GOT3 (cell line): ENCODE measurements around the gene TSKS.
A peak's percentile ranks its signal among the peaks of the same experiment; 100 is the strongest.

ENCODE experiments used
- DNase-seq: peaks from one replicate; lab custom pipeline; 2025; ENCODE audit warnings: mixed read lengths; lab: John Stamatoyannopoulos, UW

TSKS gene

DNA sequence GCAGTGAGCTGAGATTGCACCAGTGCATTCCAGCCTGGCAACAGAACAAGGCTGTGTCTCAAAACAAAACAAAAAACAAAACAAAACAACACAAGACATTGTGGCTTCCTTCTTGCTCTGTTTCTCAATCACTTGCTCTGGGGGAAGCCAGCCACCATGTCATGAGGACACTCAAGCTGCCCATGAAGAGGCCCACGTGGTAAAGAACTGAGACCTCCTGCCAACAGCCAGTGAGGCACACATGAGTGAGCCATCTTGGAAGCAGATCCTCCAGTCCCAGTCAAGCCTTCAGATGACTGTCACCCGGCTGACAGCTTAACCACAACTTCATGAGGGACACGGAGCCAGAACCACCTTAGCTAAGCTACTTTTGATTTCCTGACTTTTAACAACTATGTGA lies 47.0 kb downstream of the TSKS start:
- no peak for DNase-seq

DNA sequence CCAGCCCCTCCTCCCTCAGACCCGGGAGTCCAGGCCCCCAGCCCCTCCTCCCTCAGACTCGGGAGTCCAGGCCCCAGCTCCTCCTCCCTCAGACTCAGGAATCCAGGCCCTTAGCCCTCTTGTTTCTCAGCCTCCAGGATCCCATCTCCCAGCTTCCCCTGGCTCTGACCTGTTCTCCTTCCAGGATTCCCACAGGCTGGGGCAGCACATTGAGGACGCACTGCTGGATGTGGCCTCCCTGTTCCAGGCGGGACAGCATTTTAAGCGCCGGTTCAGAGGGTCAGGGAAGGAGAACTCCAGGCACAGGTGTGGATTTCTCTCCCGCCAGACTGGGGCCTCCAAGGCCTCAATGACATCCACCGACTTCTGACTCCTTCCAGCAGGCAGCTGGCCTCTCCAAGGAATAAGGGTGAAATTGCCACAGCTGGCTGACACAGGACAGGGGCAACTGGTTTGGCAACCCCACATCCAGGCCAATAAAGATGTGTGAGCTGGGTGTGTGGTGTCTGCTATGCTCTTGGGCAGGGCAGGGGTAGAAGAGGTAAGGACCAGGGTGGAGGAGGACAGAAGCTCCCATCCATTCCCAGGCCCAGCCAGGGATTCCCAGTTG lies 49.8 kb downstream of the TSKS start:
- no peak for DNase-seq

DNA sequence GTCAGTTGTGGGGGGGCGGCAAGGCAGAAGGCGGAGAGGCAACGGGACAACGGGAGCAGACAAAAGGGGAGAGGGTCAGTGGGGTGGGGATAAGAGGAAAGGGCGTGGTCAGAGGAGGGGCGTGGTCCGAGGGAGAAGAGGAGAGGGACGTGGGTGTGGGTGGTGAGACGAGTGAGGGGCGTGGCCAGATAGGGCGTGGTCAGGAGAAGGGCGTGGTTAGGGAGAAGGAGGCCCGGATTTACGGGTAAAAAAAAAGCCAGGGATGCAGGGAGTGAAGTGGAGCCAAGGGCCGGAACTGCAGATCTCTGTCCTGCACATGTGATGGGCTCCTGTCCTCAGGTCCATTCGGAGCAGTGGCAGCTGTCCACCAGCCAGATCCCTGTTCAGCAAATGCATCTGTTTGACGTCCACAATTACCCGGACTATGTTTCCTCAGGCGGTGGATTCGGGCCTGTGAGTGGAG lies 50.7 kb downstream of the TSKS start:
- DNase-seq = peak; percentile 53

DNA sequence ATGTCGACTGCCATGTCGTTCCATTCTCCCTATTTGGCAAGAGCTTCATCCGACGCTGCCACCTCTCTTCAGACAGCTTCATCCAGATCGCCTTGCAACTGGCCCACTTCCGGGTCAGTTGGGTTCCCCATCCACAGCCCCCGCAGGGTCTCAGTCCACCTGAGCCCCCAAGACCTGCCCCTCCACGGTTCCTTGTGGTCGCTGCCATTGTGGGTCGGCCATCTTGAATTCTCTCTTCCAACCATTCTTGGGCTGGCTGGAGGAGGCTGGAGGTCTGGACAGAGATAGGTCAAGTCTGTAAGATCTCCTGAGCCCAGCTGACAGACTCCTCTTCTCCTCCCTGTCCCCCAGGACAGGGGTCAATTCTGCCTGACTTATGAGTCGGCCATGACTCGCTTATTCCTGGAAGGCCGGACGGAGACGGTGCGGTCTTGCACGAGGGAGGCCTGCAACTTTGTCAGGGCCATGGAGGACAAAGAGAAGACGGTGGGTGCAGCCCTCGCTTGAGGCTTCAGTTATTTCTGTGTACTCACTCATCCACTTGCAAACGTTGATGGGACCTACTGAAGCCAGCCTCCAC lies 52.6 kb downstream of the TSKS start:
- DNase-seq = no peak

GRCh38 chr19:49705919-49706318 lies 57.2 kb downstream of the TSKS start:
- DNase-seq = no peak

DNA sequence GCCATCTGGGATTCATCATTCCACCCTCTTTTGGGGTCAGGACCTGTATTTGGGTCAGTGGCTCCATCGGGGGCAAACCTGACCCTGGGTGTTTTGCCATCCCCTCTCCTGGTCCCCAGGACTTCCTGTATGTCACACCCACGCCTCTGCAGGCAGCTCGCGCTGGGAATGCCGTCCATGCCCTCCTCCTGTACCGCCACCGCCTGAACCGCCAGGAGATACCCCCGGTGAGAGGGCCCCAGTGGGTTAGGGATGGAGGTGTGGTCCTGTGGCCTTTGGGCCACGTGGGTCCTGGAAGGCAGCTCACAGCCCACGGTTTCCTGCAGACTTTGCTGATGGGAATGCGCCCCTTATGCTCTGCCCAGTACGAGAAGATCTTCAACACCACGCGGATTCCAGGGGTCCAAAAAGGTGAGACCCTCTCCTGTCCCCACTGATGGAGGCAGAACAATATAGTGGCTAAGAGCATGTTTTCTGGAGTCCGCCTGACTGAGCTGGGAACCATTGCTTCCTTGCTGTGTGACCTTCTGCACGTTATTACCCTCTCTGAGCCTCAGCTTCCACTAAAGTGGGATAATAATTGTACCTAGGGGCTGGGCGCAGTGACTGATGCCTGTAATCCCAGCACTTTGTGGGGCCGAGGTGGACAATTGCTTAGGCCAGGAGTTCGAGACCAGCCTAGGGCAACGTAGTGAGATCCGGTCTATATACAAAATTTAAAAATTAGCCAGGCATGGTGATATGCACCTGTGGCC lies 58.0 kb downstream of the TSKS start:
- no peak for DNase-seq

GRCh38 chr19:49701271-49701786 lies 61.8 kb downstream of the TSKS start:
- no peak for DNase-seq

- no peak for DNase-seq
Measured at GRCh38 chr19:49700563-49700962, 62.5 kb downstream of the TSKS start.

- DNase-seq = no peak
Measured at GRCh38 chr19:49699364-49699763, 63.7 kb downstream of the TSKS start.

DNA sequence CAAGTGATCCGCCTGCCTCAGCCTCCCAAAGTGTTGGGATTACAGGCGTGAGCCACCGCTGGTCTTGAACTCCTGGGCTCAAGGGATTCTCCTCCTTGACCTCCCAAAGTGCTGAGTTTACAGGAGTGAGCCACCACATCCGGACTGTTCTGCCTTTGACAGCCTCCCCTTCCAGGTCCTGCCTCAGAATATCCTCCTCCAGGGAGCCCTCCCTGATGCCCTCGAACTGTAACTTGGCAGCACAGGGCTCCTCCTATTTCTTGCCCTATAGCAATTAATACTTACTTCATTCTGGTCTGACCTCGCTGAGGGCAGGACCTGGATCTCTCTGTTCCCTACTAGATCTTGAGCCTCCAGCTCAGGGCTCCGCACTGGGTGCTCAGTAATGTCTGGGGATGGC lies 66.2 kb downstream of the TSKS start:
- no peak for DNase-seq

DNA sequence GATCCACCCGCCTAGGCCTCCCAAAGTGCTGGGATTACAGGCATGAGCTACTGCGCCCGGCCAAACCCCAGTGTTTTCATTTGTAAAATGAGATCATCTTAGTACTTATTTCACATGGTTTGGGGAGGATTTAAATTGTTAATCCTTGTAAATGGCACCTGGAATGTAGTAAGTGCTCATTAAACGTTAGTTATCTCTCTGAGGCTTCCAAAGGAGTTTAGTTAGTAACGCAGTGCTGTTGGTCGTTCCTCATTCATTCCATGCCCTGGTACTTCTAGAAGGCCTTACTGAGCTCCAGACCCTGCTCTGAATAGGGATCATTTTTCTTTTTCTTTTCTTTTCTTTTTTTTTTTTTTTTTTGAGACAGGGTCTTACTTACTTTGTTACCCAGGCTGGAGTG lies 67.0 kb downstream of the TSKS start:
- no peak for DNase-seq

- DNase-seq = no peak
Measured at GRCh38 chr19:49692147-49692506, 71.0 kb downstream of the TSKS start.

GRCh38 chr19:49691243-49692146 lies 71.6 kb downstream of the TSKS start:
- no peak for DNase-seq

DNA sequence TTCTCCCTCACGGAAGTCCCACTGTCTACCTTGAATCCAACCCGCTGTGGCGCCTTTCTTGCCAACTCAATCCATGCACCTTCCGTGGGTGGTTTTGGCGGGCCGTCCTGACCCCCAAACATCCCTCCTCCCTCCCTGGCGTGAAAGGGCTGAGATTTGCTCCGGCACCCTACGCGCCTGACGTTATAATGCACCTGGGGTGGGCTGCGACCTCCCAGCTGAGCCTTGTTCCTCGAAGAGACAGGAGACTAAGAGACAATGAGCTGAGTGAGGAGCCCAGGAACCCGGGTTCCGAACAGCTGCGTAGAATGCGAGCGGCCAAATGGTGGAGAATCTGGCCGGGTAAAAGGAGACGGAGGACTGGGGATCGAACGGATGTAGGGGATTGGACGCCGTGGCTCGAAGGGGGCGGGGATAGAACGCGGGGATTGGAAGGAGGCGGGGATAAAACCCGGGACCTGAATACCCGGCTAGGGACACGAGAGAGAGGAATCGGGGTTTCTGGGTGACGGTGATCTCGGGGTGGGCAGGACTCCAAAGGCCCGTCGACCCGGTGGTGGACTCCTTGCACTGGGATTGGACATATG lies 72.4 kb downstream of the TSKS start, which contains the start of gene CPT1C:
CPT1C (plus strand) TSS at position 461 of the 587 bp plus-strand sequence. CDS start 1,137 bp downstream, outside the sequence.
- no peak for DNase-seq

DNA sequence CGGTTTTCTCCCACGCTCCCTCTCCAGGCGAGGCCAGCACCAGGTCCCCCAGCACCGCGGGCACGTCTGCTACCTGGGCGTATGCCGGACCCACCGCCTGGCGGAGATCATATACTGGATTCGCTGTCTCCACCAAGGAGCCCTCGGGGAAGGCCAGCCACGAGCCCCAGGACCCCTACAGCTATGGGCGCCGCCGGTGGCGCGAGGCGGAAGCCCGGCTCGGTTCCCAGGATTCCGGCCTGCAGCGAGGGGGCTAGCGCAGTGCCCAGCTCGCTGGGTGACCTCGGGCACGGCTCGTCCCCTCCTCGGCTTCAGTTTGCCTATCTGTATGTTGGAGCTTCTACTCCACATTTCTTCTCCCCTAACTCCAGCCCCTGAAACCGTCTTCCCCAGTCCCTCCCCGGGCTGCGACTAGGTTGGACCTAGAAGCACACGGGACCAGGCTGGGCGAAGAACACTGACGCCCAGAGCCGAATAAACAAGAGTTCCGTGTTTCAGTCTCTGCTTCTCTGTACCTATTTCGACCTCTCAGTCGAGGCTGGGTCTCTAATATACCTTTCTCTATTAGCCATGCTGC lies 72.9 kb downstream of the TSKS start:
- no peak for DNase-seq
